ENCODE results near the gene EDAR.
A peak's percentile ranks its signal among the peaks of the same experiment; 100 is the strongest.

Gene EDAR

GRCh38 chr2:108927405-108927804 is 61.6 kb downstream of the EDAR start:
- no peak for DNase-seq (ENCODE audit: low read depth, low spot score)
- H3K27ac ChIP-seq, result no peak overlapping the region

GRCh38 chr2:108926561-108927380 is 62.2 kb downstream of the EDAR start:
- no peak overlapping the region for H3K27ac ChIP-seq
- no peak for DNase-seq (ENCODE audit: low read depth, low spot score)

GRCh38 chr2:108925735-108926134 is 63.3 kb downstream of the EDAR start:
- DNase-seq (ENCODE audit: low read depth, low spot score), result no peak
- H3K27ac ChIP-seq, result no peak overlapping the region

GRCh38 chr2:108925286-108925685 is 63.7 kb downstream of the EDAR start:
- H3K27ac ChIP-seq, result no peak overlapping the region
- no peak for DNase-seq (ENCODE audit: low read depth, low spot score)

- H3K27ac ChIP-seq, result no peak overlapping the region
- no peak for DNase-seq (ENCODE audit: low read depth, low spot score)
These were observed 64.3 kb downstream of the EDAR start for GRCh38 chr2:108924580-108925251.

GRCh38 chr2:108923736-108924579 is 65.1 kb downstream of the EDAR start:
- H3K27ac ChIP-seq, result no peak overlapping the region
- DNase-seq (ENCODE audit: low read depth, low spot score), result no peak

- peak; percentile 90 for DNase-seq (ENCODE audit: low read depth, low spot score)
- peak overlapping the region; percentile 43 for H3K27ac ChIP-seq
These were observed 65.9 kb downstream of the EDAR start for GRCh38 chr2:108923019-108923700.

- peak; percentile 73 for DNase-seq (ENCODE audit: low read depth, low spot score)
- H3K27ac ChIP-seq, result peak overlapping the region; percentile 43
These were observed 66.7 kb downstream of the EDAR start for GRCh38 chr2:108922141-108922915.

GRCh38 chr2:108921096-108922030 is 67.7 kb downstream of the EDAR start:
- DNase-seq (ENCODE audit: low read depth, low spot score), result no peak
- H3K27ac ChIP-seq, result peak overlapping the region; percentile 43

GRCh38 chr2:108920686-108921085 is 68.3 kb downstream of the EDAR start:
- no peak overlapping the region for H3K27ac ChIP-seq
- no peak for DNase-seq (ENCODE audit: low read depth, low spot score)

GRCh38 chr2:108919571-108920373 is 69.2 kb downstream of the EDAR start:
- H3K27ac ChIP-seq, result no peak overlapping the region
- DNase-seq (ENCODE audit: low read depth, low spot score), result no peak

GRCh38 chr2:108918941-108919341 is 70.1 kb downstream of the EDAR start:
- H3K27ac ChIP-seq, result no peak overlapping the region
- DNase-seq (ENCODE audit: low read depth, low spot score), result no peak

- DNase-seq (ENCODE audit: low read depth, low spot score), result no peak
- H3K27ac ChIP-seq, result no peak overlapping the region
These were observed 70.7 kb downstream of the EDAR start for GRCh38 chr2:108918156-108918874.

- no peak overlapping the region for H3K27ac ChIP-seq
- DNase-seq (ENCODE audit: low read depth, low spot score), result no peak
These were observed 71.5 kb downstream of the EDAR start for GRCh38 chr2:108917526-108917925.

- DNase-seq (ENCODE audit: low read depth, low spot score), result no peak
- H3K27ac ChIP-seq, result no peak overlapping the region
These were observed 72.1 kb downstream of the EDAR start for GRCh38 chr2:108916796-108917421.

GRCh38 chr2:108916122-108916795 is 72.8 kb downstream of the EDAR start:
- no peak for DNase-seq (ENCODE audit: low read depth, low spot score)
- H3K27ac ChIP-seq, result no peak overlapping the region
